H1 (cell line): Measurements from ENCODE around the gene RIMBP2.

Source experiments
- EZH2 ChIP-seq: fragments of 200-600 bp; sonication (generic); IDR thresholded peaks from 2 replicates; pipeline ENCODE4 v1.7.1; 2012; ENCODE audit warnings: low read depth, mild to moderate bottlenecking, moderate library complexity, low read length, inconsistent platforms; ENCODE audit not compliant: severe bottlenecking
- GTF2F1 ChIP-seq: IDR thresholded peaks from 2 replicates; pipeline ENCODE4 v1.6.1; 2012; ENCODE audit warnings: low read depth, low read length, improper control_type of control experiment, borderline replicate concordance
- KDM1A ChIP-seq: fragments of 200-600, 300-600 bp; sonication (generic); IDR thresholded peaks from 2 replicates; pipeline ENCODE4 v1.7.1; 2016; ENCODE audit warnings: mild to moderate bottlenecking, low read length, borderline replicate concordance
- PHF8 ChIP-seq: fragments of 200-600 bp; sonication (generic); conservative IDR thresholded peaks from 2 replicates; pipeline ENCODE4 v1.7.1; 2012; ENCODE audit warnings: low read depth, mild to moderate bottlenecking, inconsistent platforms, low read length, moderate library complexity
- POLR2A ChIP-seq, 2 experiments: IDR thresholded peaks; 1 replicate in 1 of 2; 2 replicates in 1 of 2; pipeline ENCODE4 v1.6.1; 2011; ENCODE audit warnings: low read depth in 2 of 2, low read length in 2 of 2, mild to moderate bottlenecking in 2 of 2; ENCODE audit errors: control extremely low read depth in 1 of 2
- POLR2AphosphoS5 ChIP-seq: IDR thresholded peaks from 2 replicates; pipeline ENCODE4 v1.6.1; 2011; ENCODE audit warnings: low read depth, low read length
- RAD21 ChIP-seq, 2 experiments: IDR thresholded peaks in 1 of 2; conservative IDR thresholded peaks in 1 of 2; 2 replicates each; pipeline ENCODE4 v1.6.1; 2011; ENCODE audit warnings: low read depth in 2 of 2, low read length in 2 of 2, improper control_type of control experiment in 1 of 2, inconsistent platforms in 1 of 2, mild to moderate bottlenecking in 1 of 2, moderate library complexity in 1 of 2
- RNF2 ChIP-seq: fragments of 200-900, 300-1000 bp; sonication (generic); IDR thresholded peaks from 2 replicates; pipeline ENCODE4 v1.7.1; 2016; ENCODE audit warnings: borderline replicate concordance, low read depth, mild to moderate bottlenecking, antibody characterized with exemption, low read length; ENCODE audit not compliant: poor library complexity, severe bottlenecking; ENCODE audit errors: missing control alignments
- TAF1 ChIP-seq: IDR thresholded peaks from 2 replicates; pipeline ENCODE4 v1.6.1; 2011; ENCODE audit warnings: mild to moderate bottlenecking, low read depth, low read length
- TBP ChIP-seq: IDR thresholded peaks from 2 replicates; pipeline ENCODE4 v1.6.1; 2011; ENCODE audit warnings: low read depth, low read length, improper control_type of control experiment
- USF2 ChIP-seq: IDR thresholded peaks from 2 replicates; pipeline ENCODE4 v1.6.1; 2011; ENCODE audit warnings: low read length, improper control_type of control experiment
- TF ChIP-seq, protein P1 (sequence below), 3 experiments: IDR thresholded peaks; 1 replicate in 2 of 3; 2 replicates in 1 of 3; pipeline versions ENCODE4 v1.5.1 to v1.6.1; 2011; ENCODE audit warnings: low read length in 3 of 3, mild to moderate bottlenecking in 3 of 3, inconsistent platforms in 2 of 3, low read depth in 1 of 3, moderate library complexity in 1 of 3; ENCODE audit not compliant: insufficient read depth in 1 of 3; ENCODE audit errors: control extremely low read depth in 1 of 3
- TF ChIP-seq, protein P2 (sequence below): IDR thresholded peaks from 2 replicates; pipeline ENCODE4 v1.6.1; 2012; ENCODE audit warnings: inconsistent platforms

GRCh38 chr12:130529781-130530180, 186.3 kb downstream of the RIMBP2 start:
- TF ChIP-seq USF2 = no peak
- no peak for TF ChIP-seq RNF2
- TF ChIP-seq, protein P1, sequence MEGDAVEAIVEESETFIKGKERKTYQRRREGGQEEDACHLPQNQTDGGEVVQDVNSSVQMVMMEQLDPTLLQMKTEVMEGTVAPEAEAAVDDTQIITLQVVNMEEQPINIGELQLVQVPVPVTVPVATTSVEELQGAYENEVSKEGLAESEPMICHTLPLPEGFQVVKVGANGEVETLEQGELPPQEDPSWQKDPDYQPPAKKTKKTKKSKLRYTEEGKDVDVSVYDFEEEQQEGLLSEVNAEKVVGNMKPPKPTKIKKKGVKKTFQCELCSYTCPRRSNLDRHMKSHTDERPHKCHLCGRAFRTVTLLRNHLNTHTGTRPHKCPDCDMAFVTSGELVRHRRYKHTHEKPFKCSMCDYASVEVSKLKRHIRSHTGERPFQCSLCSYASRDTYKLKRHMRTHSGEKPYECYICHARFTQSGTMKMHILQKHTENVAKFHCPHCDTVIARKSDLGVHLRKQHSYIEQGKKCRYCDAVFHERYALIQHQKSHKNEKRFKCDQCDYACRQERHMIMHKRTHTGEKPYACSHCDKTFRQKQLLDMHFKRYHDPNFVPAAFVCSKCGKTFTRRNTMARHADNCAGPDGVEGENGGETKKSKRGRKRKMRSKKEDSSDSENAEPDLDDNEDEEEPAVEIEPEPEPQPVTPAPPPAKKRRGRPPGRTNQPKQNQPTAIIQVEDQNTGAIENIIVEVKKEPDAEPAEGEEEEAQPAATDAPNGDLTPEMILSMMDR (IDR thresholded peaks at IDR 0.05; ENCODE audit: control extremely low read depth in 1 of 3, insufficient read depth in 1 of 3, low read depth in 1 of 3, low read length in 3 of 3) = no peak
- no peak for TF ChIP-seq KDM1A
- TF ChIP-seq PHF8 = no peak
- no peak for TF ChIP-seq TBP
- TF ChIP-seq EZH2 = no peak
- TF ChIP-seq, protein P2, sequence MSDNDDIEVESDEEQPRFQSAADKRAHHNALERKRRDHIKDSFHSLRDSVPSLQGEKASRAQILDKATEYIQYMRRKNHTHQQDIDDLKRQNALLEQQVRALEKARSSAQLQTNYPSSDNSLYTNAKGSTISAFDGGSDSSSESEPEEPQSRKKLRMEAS = no peak
- no peak for TF ChIP-seq POLR2A (IDR thresholded peaks at IDR 0.05; ENCODE audit: control extremely low read depth in 1 of 2, low read depth in 2 of 2, low read length in 2 of 2)
- no peak for TF ChIP-seq POLR2AphosphoS5
- TF ChIP-seq TAF1 = no peak
- TF ChIP-seq GTF2F1 = no peak
- no peak for TF ChIP-seq RAD21 (IDR thresholded peaks at IDR 0.05 in 1 of 2, conservative IDR thresholded peaks at IDR 0.05 in 1 of 2; ENCODE audit: low read depth in 2 of 2, low read length in 2 of 2)
